ENCODE results near the gene OMA1. TPM values are rescaled to one million over a fixed set of nuclear protein-coding genes. Genes with fewer than 3 reads are reported as not detected.

The OMA1 gene
- total RNA-seq, 1 donor from 2014 or later: 16.3 TPM

DNA sequence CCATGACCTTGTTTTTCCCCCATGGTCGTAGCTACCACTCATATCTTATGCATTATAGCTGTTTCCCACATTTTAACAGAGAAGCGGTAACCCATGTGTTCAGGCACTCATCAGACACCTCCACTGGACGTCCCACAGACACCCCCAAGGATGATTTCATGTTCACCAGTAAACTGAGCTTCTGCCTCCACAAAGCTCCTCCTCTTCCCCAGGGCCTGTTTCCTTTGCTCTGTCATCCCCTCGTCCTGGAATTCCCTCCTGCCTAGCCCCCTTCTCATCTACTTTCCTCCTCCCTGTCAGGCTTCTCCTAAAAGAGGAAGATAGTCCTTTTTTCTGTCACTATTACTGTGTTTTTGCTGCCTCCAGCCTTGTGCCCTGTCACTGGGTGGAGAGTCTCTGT is 111.2 kb downstream of the OMA1 start:
- DNase-seq (ENCODE audit: low spot score) (no peak), ATAC-seq (no peak)

DNA sequence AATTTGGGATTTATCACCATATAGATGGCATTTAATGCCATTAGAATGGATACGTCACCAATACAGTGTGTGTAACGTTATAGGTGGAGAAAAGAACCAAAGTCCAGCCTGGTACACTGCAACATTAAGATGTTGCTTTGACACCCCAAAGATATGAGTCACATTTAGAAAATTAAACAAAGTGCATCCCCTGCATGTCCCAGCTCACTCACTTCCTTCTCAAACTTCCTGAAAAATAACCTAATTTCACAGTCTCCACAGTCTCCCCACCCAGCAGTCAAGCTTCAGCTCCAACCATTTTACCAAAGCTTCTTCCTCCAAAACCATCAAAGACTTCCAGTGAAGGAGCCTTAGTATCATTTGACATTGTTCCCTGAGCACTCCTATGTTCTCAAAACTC is 111.9 kb downstream of the OMA1 start:
- ATAC-seq (no peak), DNase-seq (ENCODE audit: low spot score) (no peak)

DNA sequence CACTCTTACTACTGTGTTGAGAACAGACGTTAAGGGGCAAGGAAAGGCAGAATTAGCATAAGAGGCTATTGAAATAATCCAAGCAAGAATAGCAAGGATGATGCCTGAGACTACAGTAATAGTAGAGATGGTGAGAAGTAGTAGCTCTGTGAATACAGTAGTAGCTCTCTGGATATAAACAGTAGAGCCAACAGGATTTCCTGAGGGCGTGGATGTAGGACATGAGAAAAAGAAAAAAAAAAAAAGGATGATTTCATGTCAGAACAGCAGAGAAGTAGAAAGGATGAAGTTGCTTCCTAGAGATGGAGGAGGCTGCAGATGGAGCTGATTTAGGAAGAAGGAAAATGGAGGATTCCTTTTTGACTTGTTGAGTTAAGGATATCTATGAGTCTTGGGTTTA is 112.3 kb downstream of the OMA1 start:
- DNase-seq (ENCODE audit: low spot score) (no peak), ATAC-seq (no peak)

DNA sequence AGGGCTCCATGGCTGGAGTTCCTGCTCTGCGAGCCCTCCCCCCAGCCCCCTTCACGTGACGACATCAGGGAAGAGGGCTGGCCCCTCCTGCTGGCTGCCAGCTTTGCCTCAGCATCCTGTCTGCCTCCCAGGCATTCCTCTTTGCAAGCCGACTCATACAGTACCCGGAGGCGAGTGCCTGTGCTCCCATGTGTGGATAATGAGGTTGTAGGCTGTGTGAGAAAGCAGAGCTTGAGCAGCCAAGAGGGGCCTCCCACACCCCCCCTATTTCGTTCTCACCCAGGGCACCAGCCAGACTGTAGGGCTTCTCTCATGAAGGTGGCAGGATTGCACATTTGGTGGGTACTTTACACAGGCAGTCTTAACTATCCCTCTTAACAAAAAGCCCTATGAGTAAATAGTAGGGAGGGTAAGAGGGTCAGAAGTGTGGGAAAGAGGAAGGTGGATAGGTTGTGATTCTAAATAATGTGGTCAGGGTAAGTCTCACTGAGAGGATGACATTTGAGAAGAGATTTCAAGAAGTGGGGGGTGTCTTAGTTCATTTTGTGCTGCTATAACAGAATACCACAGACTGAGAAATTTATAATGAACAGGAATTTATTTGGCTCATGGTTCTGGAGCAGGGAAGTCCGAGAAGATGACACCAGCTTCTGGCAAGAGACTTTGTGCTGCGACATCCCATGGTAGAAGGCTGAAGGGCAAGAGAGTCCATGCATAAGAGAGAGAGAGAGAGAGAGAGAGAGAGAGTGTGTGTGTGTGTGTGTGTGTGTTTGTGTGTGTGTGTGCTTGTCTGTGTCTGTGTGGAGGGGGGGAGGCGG is 113.5 kb downstream of the OMA1 start:
- DNase-seq (ENCODE audit: low spot score): no peak
- ATAC-seq: no peak

DNA sequence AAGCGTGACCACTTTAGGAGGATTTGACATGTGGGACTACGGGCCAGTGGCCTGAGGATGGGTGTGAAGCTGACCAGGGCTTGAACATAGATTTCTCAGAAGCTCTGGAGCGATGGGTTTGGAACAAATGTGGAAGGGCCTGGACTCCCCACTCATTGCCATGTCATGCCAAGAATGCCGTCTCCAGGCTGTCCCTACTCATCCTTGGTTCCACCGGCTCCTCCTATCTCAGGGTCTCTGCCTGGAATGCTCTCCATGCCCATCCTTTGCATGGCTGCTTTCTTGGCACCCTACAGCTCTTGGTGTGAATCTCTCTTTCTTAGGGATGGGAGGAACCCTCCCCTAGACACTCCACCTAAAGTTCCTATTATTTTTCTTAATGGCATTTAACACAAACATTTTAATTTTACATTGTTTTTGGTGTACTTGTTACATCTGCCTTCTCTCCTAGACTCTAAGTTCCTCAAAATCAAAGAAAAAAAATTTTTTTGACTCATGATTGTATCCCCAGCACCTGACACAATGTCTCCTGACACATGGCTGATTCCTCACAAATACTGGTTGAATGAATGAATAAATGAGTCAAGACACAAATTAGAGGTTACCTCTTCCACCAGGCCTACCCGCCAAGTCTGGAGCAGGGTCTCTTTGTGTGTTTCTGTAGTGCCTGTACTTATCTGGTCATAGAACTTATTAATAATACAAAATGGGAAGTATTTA is 114.5 kb downstream of the OMA1 start:
- no peak for ATAC-seq
- no peak for DNase-seq (ENCODE audit: low spot score)

Other genes starting within 250 kb of the OMA1 start
- 2.2 TPM for gene TACSTD2, start 30.5 kb upstream of the OMA1 start, total RNA-seq
- gene MYSM1, start 153.3 kb upstream of the OMA1 start, total RNA-seq: 9.5 TPM
- 12.4 TPM for gene JUN, start 237.3 kb upstream of the OMA1 start, total RNA-seq